DND-41 (cell line): Measurements from ENCODE around the gene APOM.

Source experiments
- CTCF ChIP-seq: IDR thresholded peaks from 2 replicates; pipeline ENCODE4 v1.5.1; 2012; ENCODE audit warnings: borderline replicate concordance, low read length, moderate library complexity, mild to moderate bottlenecking; ENCODE audit not compliant: poor library complexity, severe bottlenecking; ENCODE audit errors: extremely low read depth
- EZH2 ChIP-seq: IDR thresholded peaks from 3 replicates; pipeline ENCODE4 v1.6.1; 2012; ENCODE audit warnings: borderline replicate concordance, low read depth, mild to moderate bottlenecking, moderate library complexity, low read length, inconsistent platforms; ENCODE audit not compliant: severe bottlenecking

- TF ChIP-seq CTCF (no peak), EZH2 (no peak)
Measured at GRCh38 chr6:31686483-31686882, 30.8 kb downstream of the APOM start.
